ENCODE measurements around the gene TPSD1.

TPSD1 gene

GRCh38 chr16:1299012-1299867 is 43.4 kb downstream of the TPSD1 start:
- DNase-seq (ENCODE audit: low spot score): no peak

- no peak for DNase-seq (ENCODE audit: low spot score)
Observed at GRCh38 chr16:1299868-1300203, 44.0 kb downstream of the TPSD1 start.

- peak; percentile 30 for DNase-seq (ENCODE audit: low spot score)
Observed at GRCh38 chr16:1300664-1301476, 45.0 kb downstream of the TPSD1 start.

GRCh38 chr16:1301562-1301961 is 45.7 kb downstream of the TPSD1 start:
- DNase-seq (ENCODE audit: low spot score): no peak

GRCh38 chr16:1305823-1306222 is 50.0 kb downstream of the TPSD1 start:
- no peak for DNase-seq (ENCODE audit: low spot score)

- no peak for DNase-seq (ENCODE audit: low spot score)
Observed at GRCh38 chr16:1306334-1306733, 50.5 kb downstream of the TPSD1 start.

GRCh38 chr16:1308036-1308976 is 52.4 kb downstream of the TPSD1 start:
- peak; percentile 46 for DNase-seq (ENCODE audit: low spot score)

Data from LoVo (cell line).